G401 (cell line): ENCODE measurements around the gene CLDN1. TPM values are rescaled to one million over a fixed set of nuclear protein-coding genes. Genes with fewer than 3 reads are reported as not detected.

ENCODE experiments used
- DNase-seq: peaks from one replicate; pipeline ENCODE4 v3.0.0-alpha.2; 2015; ENCODE audit warnings: low spot score
- in situ Hi-C: cut with HindIII; loops from 2 replicates; pipeline ENCODE4 v1.10.0; 2016; ENCODE audit warnings: low sequenced_read_pairs, mixed read lengths
- total RNA-seq: library from RNA; depleted of rRNA; stranded (reverse); fragments of >200 nt; shearing (Covaris generic); gene quantifications from 2 replicates; pipeline ENCODE4 v1.2.3, GENCODE V29; 2014

CLDN1 gene
- total RNA-seq, 1 experiment from 2014 or later: not detected

GRCh38 chr3:190336516-190337189 is 14.4 kb upstream of the CLDN1 start:
- in situ Hi-C loops: no loop called here
- DNase-seq: no peak

- in situ Hi-C loops: no loop called here
- DNase-seq: no peak
Observed at GRCh38 chr3:190333961-190334360, 11.7 kb upstream of the CLDN1 start.

- in situ Hi-C loops: no loop called here
- no peak for DNase-seq
Observed at GRCh38 chr3:190330936-190331734, 8.9 kb upstream of the CLDN1 start.

DNA sequence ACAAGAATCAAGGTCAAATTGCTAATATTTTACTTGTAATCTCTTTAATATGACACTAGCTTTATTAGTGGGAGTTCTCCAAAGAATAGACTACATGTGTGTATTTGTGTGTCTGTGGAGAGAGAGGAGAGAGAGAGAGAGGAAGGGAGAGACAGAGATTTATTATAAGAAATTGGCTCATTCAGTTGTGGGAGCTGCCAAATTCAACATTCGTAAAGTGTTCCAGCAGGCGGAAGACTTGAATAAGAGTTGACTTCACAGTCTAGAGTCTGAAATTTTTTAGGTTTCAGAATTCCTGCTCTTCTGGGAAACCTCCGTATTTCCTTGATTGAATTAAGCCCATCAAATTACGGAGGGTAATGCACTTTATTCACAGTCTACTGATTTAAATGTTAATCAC is 4.7 kb upstream of the CLDN1 start:
- no peak for DNase-seq
- in situ Hi-C loops: no loop called here

DNA sequence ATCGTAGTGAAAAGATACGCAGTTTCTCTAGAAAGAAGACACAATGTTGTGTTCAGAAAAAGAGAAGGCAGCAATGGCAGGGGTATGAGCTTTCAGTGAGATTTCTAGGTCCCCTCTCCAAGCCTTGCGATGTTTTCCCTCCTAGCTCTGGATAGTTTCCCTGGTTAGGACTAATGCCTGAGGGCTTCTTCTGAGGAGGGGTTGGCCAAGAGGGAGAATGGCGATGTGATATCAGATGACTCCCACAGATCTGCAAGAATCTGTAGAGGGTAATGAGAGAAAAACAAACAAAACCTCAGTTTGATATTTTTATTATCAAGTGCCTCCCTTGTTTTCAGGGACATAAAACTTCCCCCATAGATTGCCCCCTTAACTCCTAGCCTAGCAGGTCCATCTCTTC is 4.1 kb upstream of the CLDN1 start:
- in situ Hi-C loops: no loop called here

GRCh38 chr3:190325923-190326322 is 3.7 kb upstream of the CLDN1 start:
- no peak for DNase-seq
- in situ Hi-C loops: no loop called here

More for the DNA sequence above, 4.1 kb upstream of the CLDN1 start:
- no peak for DNase-seq

- in situ Hi-C loops: no loop called here
- no peak for DNase-seq
Observed at GRCh38 chr3:190323246-190323626, 990 bp upstream of the CLDN1 start.

GRCh38 chr3:190322604-190323245 is 479 bp upstream of the CLDN1 start:
- DNase-seq: no peak
- in situ Hi-C loops: no loop called here

GRCh38 chr3:190320594-190321362 is 1.5 kb downstream of the CLDN1 start:
- in situ Hi-C loops: no loop called here
- no peak for DNase-seq

- in situ Hi-C loops: no loop called here
- DNase-seq: no peak
Observed at GRCh38 chr3:190319660-190320059, 2.6 kb downstream of the CLDN1 start.

DNA sequence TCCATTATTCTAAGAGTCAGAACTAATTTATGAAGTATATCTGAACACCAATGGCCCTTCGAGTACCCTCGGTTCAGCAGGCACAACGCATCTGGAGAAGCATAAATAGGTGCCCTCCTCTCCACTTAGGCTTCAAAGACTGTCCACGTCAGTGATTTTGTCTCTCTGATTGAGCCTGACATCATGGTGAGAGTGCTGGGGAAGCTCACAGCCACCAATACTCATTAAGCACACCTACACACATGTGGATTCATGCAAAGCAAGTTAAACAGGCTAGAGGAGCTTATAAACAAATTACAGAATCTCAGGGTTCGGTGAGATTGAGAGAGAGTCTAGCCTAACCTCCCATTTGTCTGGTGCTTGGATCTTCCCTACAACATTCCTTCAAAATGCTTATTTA is 3.6 kb downstream of the CLDN1 start:
- in situ Hi-C loops: no loop called here
- no peak for DNase-seq

DNA sequence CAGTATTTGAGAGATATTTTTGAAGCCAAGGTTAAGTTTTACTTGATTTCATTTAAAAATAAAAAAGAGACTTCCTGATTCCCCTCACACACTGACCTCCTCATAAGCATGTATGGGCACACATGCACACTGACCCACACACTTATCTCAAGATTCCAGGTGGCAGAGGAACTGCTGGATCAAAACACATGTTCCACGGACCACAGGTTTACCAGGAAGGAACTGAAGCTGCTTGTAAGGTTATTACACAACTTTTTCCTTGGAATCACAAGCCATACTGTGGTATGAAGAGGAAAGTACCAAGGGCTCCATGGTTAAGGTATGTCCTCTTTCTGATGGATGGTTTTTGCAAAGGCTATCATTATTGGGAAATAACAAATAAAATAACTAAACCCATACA is 7.5 kb downstream of the CLDN1 start:
- no peak for DNase-seq
- in situ Hi-C loops: no loop called here

GRCh38 chr3:190309414-190309813 is 12.8 kb downstream of the CLDN1 start:
- in situ Hi-C loops: no loop called here
- no peak for DNase-seq

DNA sequence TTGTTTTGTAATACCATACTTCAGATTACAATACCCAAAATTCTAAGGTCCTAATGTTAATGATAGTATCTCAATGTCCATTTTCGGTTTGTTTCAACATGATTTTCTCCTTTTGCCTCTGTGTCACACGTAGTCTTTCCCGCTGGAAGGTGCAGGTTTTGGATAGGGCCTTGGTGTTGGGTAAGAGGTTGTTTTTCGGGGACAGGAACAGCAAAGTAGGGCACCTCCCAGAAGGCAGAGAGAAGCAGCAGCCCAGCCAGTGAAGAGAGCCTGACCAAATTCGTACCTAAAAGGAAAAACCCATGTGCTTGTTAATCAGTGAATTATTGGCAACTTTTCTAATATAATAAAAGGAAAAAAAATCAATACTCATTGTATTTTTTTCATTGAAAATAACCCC is 14.1 kb downstream of the CLDN1 start:
- no peak for DNase-seq
- in situ Hi-C loops: no loop called here

GRCh38 chr3:190307164-190307545 is 15.1 kb downstream of the CLDN1 start:
- in situ Hi-C loops: no loop called here
- no peak for DNase-seq

GRCh38 chr3:190306513-190307163 is 15.6 kb downstream of the CLDN1 start:
- in situ Hi-C loops: no loop called here
- no peak for DNase-seq

DNA sequence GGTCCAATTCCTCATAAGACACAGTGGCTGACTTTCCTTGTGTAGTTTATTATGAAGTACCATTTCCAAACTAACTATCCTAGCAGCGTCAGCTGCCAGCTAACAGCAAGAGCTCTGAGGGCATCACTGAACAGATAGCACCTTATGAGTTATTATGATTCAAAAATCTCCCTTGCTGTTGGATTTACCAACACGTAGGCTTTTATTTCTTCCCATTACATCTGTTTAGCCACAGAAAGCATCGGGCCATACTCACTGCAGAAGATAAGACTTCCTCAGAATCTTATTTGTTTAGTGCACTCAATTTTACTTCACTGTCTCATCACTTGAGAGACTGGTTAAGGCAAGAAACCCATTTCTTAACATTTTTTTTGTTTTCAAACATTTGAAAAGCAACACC is 16.2 kb downstream of the CLDN1 start:
- in situ Hi-C loops: no loop called here
- no peak for DNase-seq

GRCh38 chr3:190305406-190305805 is 16.8 kb downstream of the CLDN1 start:
- in situ Hi-C loops: no loop called here
- DNase-seq: no peak

DNA sequence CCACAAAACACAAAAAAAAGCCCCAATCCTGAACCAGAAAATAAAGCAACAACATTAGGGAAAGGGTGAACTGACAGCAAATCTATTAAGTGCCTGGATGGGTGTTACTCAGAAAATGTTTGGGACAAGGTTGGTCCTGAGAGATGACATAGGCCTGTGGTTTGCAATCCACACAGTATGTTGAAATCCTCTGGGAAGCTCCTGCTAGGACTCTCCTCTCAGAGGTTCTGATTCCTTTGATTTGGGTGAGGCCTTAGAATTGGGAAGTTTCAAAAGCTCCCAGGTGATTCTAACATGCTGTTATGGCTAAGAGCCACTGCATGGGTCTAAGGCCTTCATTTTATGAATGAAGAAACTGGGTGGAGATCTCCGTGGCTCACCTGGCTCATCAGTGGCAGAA is 18.4 kb downstream of the CLDN1 start:
- in situ Hi-C loops: no loop called here
- no peak for DNase-seq
